ENCODE data around the gene MROH7.

Gene MROH7

GRCh38 chr1:54694771-54695170 is 53.2 kb downstream of the MROH7 start:
- Histone ChIP-seq H3K36me3 (ENCODE audit: control insufficient read depth, insufficient read depth, low read length) (no peaks in the 10 kb centered on the region), H3K9ac (ENCODE audit: low read depth, low read length) (no peak overlapping the region), H3K4me1 (ENCODE audit: control insufficient read depth, insufficient read depth, low read length) (no peaks in the 10 kb centered on the region), H3K27me3 (ENCODE audit: control insufficient read depth, insufficient read depth, low read length) (no peaks in the 10 kb centered on the region), H3K9me3 (ENCODE audit: control insufficient read depth, insufficient read depth, low read length) (no peaks in the 10 kb centered on the region), H3K4me3 (ENCODE audit: low read depth, low read length) (no peak overlapping the region)

GRCh38 chr1:54695221-54695620 is 53.6 kb downstream of the MROH7 start:
- no peaks in the 10 kb centered on the region for H3K9me3 ChIP-seq (ENCODE audit: control insufficient read depth, insufficient read depth, low read length)
- H3K9ac ChIP-seq (ENCODE audit: low read depth, low read length) = no peak overlapping the region
- no peak overlapping the region for H3K4me3 ChIP-seq (ENCODE audit: low read depth, low read length)
- no peaks in the 10 kb centered on the region for H3K27me3 ChIP-seq (ENCODE audit: control insufficient read depth, insufficient read depth, low read length)
- H3K36me3 ChIP-seq (ENCODE audit: control insufficient read depth, insufficient read depth, low read length) = no peaks in the 10 kb centered on the region
- H3K4me1 ChIP-seq (ENCODE audit: control insufficient read depth, insufficient read depth, low read length) = no peaks in the 10 kb centered on the region

GRCh38 chr1:54695764-54696163 is 54.2 kb downstream of the MROH7 start:
- no peak overlapping the region for H3K9ac ChIP-seq (ENCODE audit: low read depth, low read length)
- H3K9me3 ChIP-seq (ENCODE audit: control insufficient read depth, insufficient read depth, low read length) = no peaks in the 10 kb centered on the region
- no peaks in the 10 kb centered on the region for H3K36me3 ChIP-seq (ENCODE audit: control insufficient read depth, insufficient read depth, low read length)
- no peaks in the 10 kb centered on the region for H3K27me3 ChIP-seq (ENCODE audit: control insufficient read depth, insufficient read depth, low read length)
- no peak overlapping the region for H3K4me3 ChIP-seq (ENCODE audit: low read depth, low read length)
- no peaks in the 10 kb centered on the region for H3K4me1 ChIP-seq (ENCODE audit: control insufficient read depth, insufficient read depth, low read length)

GRCh38 chr1:54696262-54696661 is 54.7 kb downstream of the MROH7 start:
- Histone ChIP-seq H3K9ac (ENCODE audit: low read depth, low read length) (no peak overlapping the region), H3K27me3 (ENCODE audit: control insufficient read depth, insufficient read depth, low read length) (no peaks in the 10 kb centered on the region), H3K4me3 (ENCODE audit: low read depth, low read length) (no peak overlapping the region), H3K9me3 (ENCODE audit: control insufficient read depth, insufficient read depth, low read length) (no peaks in the 10 kb centered on the region), H3K36me3 (ENCODE audit: control insufficient read depth, insufficient read depth, low read length) (no peaks in the 10 kb centered on the region), H3K4me1 (ENCODE audit: control insufficient read depth, insufficient read depth, low read length) (no peaks in the 10 kb centered on the region)

- H3K36me3 ChIP-seq (ENCODE audit: control insufficient read depth, insufficient read depth, low read length) = no peaks in the 10 kb centered on the region
- H3K9ac ChIP-seq (ENCODE audit: low read depth, low read length) = no peak overlapping the region
- no peaks in the 10 kb centered on the region for H3K4me1 ChIP-seq (ENCODE audit: control insufficient read depth, insufficient read depth, low read length)
- H3K9me3 ChIP-seq (ENCODE audit: control insufficient read depth, insufficient read depth, low read length) = no peaks in the 10 kb centered on the region
- H3K4me3 ChIP-seq (ENCODE audit: low read depth, low read length) = no peak overlapping the region
- H3K27me3 ChIP-seq (ENCODE audit: control insufficient read depth, insufficient read depth, low read length) = no peaks in the 10 kb centered on the region
Observed at GRCh38 chr1:54697896-54698295, 56.3 kb downstream of the MROH7 start.

- H3K4me3 ChIP-seq (ENCODE audit: low read depth, low read length) = no peak overlapping the region
Observed at GRCh38 chr1:54698346-54698745, 56.8 kb downstream of the MROH7 start.

GRCh38 chr1:54699936-54700525 is 58.4 kb downstream of the MROH7 start:
- Histone ChIP-seq H3K27me3 (ENCODE audit: control insufficient read depth, insufficient read depth, low read length) (no peaks in the 10 kb centered on the region), H3K9me3 (ENCODE audit: control insufficient read depth, insufficient read depth, low read length) (no peaks in the 10 kb centered on the region)

More at GRCh38 chr1:54698346-54698745, 56.8 kb downstream of the MROH7 start:
- H3K4me1 ChIP-seq (ENCODE audit: control insufficient read depth, insufficient read depth, low read length) = no peaks in the 10 kb centered on the region
- H3K9ac ChIP-seq (ENCODE audit: low read depth, low read length) = no peak overlapping the region
- no peaks in the 10 kb centered on the region for H3K36me3 ChIP-seq (ENCODE audit: control insufficient read depth, insufficient read depth, low read length)
- H3K9me3 ChIP-seq (ENCODE audit: control insufficient read depth, insufficient read depth, low read length) = no peaks in the 10 kb centered on the region
- H3K27me3 ChIP-seq (ENCODE audit: control insufficient read depth, insufficient read depth, low read length) = no peaks in the 10 kb centered on the region

GRCh38 chr1:54701066-54701465 is 59.5 kb downstream of the MROH7 start:
- Histone ChIP-seq H3K27me3 (ENCODE audit: control insufficient read depth, insufficient read depth, low read length) (peaks cover 4% of the 10 kb centered on the region), H3K9ac (ENCODE audit: low read depth, low read length) (no peak overlapping the region), H3K9me3 (ENCODE audit: control insufficient read depth, insufficient read depth, low read length) (no peaks in the 10 kb centered on the region), H3K36me3 (ENCODE audit: control insufficient read depth, insufficient read depth, low read length) (no peaks in the 10 kb centered on the region), H3K4me3 (ENCODE audit: low read depth, low read length) (no peak overlapping the region), H3K4me1 (ENCODE audit: control insufficient read depth, insufficient read depth, low read length) (no peaks in the 10 kb centered on the region)

More at GRCh38 chr1:54699936-54700525, 58.4 kb downstream of the MROH7 start:
- no peak overlapping the region for H3K9ac ChIP-seq (ENCODE audit: low read depth, low read length)
- no peaks in the 10 kb centered on the region for H3K36me3 ChIP-seq (ENCODE audit: control insufficient read depth, insufficient read depth, low read length)
- H3K4me3 ChIP-seq (ENCODE audit: low read depth, low read length) = no peak overlapping the region
- no peaks in the 10 kb centered on the region for H3K4me1 ChIP-seq (ENCODE audit: control insufficient read depth, insufficient read depth, low read length)

GRCh38 chr1:54701996-54702395 is 60.4 kb downstream of the MROH7 start:
- Histone ChIP-seq H3K9ac (ENCODE audit: low read depth, low read length) (no peak overlapping the region), H3K36me3 (ENCODE audit: control insufficient read depth, insufficient read depth, low read length) (no peaks in the 10 kb centered on the region), H3K9me3 (ENCODE audit: control insufficient read depth, insufficient read depth, low read length) (no peaks in the 10 kb centered on the region), H3K4me3 (ENCODE audit: low read depth, low read length) (no peak overlapping the region), H3K4me1 (ENCODE audit: control insufficient read depth, insufficient read depth, low read length) (no peaks in the 10 kb centered on the region), H3K27me3 (ENCODE audit: control insufficient read depth, insufficient read depth, low read length) (peaks cover 7% of the 10 kb centered on the region)

GRCh38 chr1:54703471-54703870 is 61.9 kb downstream of the MROH7 start:
- Histone ChIP-seq H3K4me1 (ENCODE audit: control insufficient read depth, insufficient read depth, low read length) (no peaks in the 10 kb centered on the region), H3K9me3 (ENCODE audit: control insufficient read depth, insufficient read depth, low read length) (no peaks in the 10 kb centered on the region), H3K4me3 (ENCODE audit: low read depth, low read length) (no peak overlapping the region), H3K36me3 (ENCODE audit: control insufficient read depth, insufficient read depth, low read length) (no peaks in the 10 kb centered on the region), H3K9ac (ENCODE audit: low read depth, low read length) (no peak overlapping the region), H3K27me3 (ENCODE audit: control insufficient read depth, insufficient read depth, low read length) (peaks cover 10% of the 10 kb centered on the region)

- Histone ChIP-seq H3K9me3 (ENCODE audit: control insufficient read depth, insufficient read depth, low read length) (no peaks in the 10 kb centered on the region), H3K9ac (ENCODE audit: low read depth, low read length) (no peak overlapping the region), H3K27me3 (ENCODE audit: control insufficient read depth, insufficient read depth, low read length) (peaks cover 13% of the 10 kb centered on the region), H3K4me1 (ENCODE audit: control insufficient read depth, insufficient read depth, low read length) (no peaks in the 10 kb centered on the region), H3K4me3 (ENCODE audit: low read depth, low read length) (no peak overlapping the region), H3K36me3 (ENCODE audit: control insufficient read depth, insufficient read depth, low read length) (no peaks in the 10 kb centered on the region)
Observed at GRCh38 chr1:54705153-54705552, 63.6 kb downstream of the MROH7 start.

GRCh38 chr1:54706419-54706818 is 64.8 kb downstream of the MROH7 start:
- peaks cover 13% of the 10 kb centered on the region for H3K27me3 ChIP-seq (ENCODE audit: control insufficient read depth, insufficient read depth, low read length)
- no peaks in the 10 kb centered on the region for H3K9me3 ChIP-seq (ENCODE audit: control insufficient read depth, insufficient read depth, low read length)
- H3K36me3 ChIP-seq (ENCODE audit: control insufficient read depth, insufficient read depth, low read length) = no peaks in the 10 kb centered on the region
- no peak overlapping the region for H3K4me3 ChIP-seq (ENCODE audit: low read depth, low read length)
- no peak overlapping the region for H3K9ac ChIP-seq (ENCODE audit: low read depth, low read length)
- H3K4me1 ChIP-seq (ENCODE audit: control insufficient read depth, insufficient read depth, low read length) = no peaks in the 10 kb centered on the region

All from iPS-15b (cell line).